Transverse colon (tissue), 4 donors: ENCODE results near the gene SEMA4D.

Experiments used
- CTCF ChIP-seq, 5 experiments: fragments of 200-600 bp in 3 of 5; fragments of 450-650 bp in 2 of 5; sonication (generic) in 3 of 5; IDR thresholded peaks; 1 replicate in 2 of 5; 2 replicates in 3 of 5; pipeline ENCODE4 v1.5.1; 2016 to 2017; ENCODE audit warnings: antibody characterized with exemption in 5 of 5, inconsistent platforms in 3 of 5, mild to moderate bottlenecking in 2 of 5, moderate library complexity in 1 of 5
- POLR2A ChIP-seq: fragments of 450-650 bp; IDR thresholded peaks from one replicate; pipeline ENCODE4 v1.6.1; 2016; ENCODE audit warnings: antibody characterized with exemption, mild to moderate bottlenecking, moderate library complexity
- POLR2AphosphoS5 ChIP-seq, 3 donors: sonication (generic); formaldehyde crosslinking; IDR thresholded peaks; one replicate each; pipeline ENCODE4 v1.6.1; 2016; ENCODE audit warnings: antibody characterized with exemption in 3 of 3

GRCh38 chr9:89370593-89370992 is 127.3 kb downstream of the SEMA4D start:
- TF ChIP-seq CTCF (IDR thresholded peaks at IDR 0.05) = no peak
- no peak for TF ChIP-seq POLR2A
- no peak for TF ChIP-seq POLR2AphosphoS5 (IDR thresholded peaks at IDR 0.05)
